Stimulated activated CD4-positive, alpha-beta T cell treated with anti-CD3 and anti-CD28 coated beads, Interleukin-15, amount 100 ng/mL, for 48 hours (primary cell): ENCODE data around the gene ARHGEF10L.
"Not testable (repeated sequence)": the region's sequence is repeated elsewhere in the genome, so short reads cannot be mapped to it uniquely, and the experiment has no call there.

Source experiments
- DNase-seq, 2 donors: peaks; one replicate each; pipeline ENCODE4 v3.0.0-alpha.2; 2020; ENCODE audit warnings: low read depth in 2 of 2

ARHGEF10L gene

DNA sequence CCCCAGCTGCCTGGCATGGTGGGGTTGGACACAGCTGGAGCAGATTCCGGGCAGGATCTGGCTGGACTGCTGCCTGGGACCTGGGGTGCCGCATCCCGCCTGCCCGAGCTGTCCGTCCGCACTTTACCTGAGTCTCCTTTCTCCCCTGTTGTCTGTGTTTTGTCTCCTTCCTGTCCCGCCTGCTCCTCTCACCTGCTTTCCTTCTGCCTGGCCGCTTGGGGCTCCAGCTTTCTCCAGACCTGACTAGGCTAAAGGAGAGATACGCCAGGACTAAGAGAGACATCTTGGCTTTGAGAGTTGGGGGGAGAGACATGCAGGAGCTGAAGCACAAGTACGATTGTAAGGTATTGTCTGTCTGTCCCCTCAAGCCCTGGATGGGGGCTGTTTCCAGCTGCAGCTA is 73.3 kb downstream of the ARHGEF10L start:
- DNase-seq: no peak

DNA sequence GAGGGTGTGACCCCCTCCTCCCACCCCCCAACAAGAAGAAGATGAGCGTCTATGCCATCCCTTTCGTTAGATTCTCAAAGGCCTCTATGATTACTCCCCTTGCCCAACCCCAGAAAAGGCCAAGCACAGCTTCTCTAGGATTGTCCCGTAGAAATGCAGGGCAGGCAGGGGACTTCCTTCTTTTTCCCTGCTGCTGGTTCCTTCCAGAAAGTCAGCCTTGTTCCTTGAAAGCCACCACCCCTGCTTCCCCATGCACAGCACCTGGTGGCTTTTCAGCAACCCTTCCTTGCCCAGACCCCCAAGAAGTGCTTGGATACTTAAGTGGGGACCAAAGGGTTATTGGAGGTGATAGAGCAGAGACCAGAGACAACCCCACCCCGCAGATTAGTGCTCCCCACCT is 75.1 kb downstream of the ARHGEF10L start:
- no peak for DNase-seq

DNA sequence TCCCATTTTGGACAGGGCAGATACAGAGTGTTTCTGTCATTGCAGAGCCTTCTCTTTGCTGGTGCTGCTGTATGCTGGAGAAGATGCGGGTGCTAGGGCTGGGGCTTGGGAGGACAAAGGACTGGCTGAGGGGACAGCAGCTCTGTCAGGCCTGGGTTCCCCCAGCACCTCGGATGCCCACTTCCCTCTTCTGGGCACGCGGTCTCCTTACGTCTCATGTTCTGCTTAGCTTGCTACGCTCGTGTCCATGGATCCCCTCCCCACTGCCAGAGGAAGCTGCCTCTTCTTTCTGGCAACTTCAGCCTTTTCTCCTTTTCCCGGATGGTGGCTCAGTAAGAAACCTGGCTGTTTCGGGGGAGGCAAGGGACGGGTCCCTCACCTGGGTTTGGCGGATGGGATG is 75.7 kb downstream of the ARHGEF10L start:
- no peak for DNase-seq

DNA sequence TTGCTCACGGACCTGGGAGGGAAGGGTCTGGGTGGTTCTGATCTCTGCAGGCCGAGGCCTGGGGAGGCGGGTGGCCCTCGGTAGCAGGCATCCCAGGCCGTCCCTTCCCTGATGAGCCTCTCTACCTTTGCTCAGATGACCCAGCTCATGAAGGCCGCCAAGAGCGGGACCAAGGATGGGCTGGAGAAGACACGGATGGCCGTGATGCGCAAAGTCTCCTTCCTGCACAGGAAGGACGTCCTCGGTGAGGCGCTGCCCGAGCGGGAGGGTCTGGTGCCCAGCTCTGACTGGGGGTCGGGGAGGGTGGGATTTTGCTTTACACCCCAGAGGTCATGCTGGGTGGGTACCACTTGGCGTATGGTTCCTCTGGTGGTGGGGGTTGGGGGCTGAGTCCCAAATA is 76.5 kb downstream of the ARHGEF10L start:
- DNase-seq: no peak

DNA sequence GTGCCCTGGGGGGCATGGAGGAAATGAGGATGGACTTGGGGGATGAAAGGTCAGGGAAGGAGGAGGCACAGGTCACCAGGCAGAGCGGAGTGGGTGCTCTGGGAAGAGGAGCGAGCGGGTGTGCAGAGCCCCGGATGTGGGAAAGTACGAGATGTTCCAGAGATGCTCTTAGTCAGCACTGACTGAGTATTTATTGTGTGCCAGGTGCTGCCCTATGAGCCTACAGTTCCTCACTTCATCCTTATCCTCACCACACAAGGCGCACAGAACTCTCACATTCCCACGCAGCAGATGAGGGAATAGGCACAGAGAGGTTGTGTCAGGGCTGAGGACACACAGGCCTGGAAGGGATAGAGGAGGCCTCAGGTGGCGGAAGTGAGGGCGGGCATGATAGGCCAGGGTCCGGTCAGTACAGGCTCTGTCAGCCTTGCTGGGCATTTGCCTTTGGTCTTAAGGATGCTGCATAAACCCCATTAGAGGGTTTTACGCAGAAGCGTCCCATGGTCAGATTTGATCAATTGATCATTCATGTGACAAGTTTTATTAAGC is 77.3 kb downstream of the ARHGEF10L start:
- DNase-seq: no peak

DNA sequence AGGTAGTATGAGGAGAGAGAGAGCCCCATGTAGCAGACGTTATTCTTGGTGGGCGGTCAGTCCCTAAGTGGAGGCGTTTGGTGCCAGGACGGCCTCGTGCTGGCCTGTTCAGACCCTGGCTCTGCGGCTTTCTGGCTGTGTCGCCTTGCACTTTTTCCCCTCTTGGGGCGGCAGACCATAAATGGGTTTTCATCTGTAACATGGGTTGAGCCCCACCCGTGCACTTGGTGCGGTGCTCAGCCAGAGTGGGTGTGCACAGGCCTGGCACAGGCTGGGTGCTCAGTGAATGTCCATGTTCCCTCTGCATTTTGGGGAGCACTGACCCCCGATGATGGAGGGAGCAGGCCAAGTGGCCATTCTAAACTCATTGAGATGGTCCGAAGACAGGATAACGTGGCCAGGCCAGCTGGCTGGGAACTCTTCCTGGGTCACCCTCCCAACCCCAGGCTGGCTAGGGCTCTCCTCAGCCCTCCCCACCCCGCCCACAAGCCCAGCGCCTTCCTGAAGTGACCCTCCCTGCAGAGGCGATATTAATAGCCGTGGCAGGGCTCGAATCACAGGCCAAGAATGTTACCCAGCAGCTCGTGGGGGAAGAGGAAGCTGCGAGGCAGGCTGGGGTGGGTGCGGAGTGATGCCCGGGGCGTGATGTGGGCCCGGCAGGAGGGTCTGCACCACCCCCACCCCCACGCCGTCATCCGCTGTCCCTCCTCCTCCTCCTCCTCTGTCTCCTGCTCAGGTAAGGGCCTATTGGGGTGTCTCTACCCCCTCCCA is 78.5 kb downstream of the ARHGEF10L start:
- DNase-seq: no peak

DNA sequence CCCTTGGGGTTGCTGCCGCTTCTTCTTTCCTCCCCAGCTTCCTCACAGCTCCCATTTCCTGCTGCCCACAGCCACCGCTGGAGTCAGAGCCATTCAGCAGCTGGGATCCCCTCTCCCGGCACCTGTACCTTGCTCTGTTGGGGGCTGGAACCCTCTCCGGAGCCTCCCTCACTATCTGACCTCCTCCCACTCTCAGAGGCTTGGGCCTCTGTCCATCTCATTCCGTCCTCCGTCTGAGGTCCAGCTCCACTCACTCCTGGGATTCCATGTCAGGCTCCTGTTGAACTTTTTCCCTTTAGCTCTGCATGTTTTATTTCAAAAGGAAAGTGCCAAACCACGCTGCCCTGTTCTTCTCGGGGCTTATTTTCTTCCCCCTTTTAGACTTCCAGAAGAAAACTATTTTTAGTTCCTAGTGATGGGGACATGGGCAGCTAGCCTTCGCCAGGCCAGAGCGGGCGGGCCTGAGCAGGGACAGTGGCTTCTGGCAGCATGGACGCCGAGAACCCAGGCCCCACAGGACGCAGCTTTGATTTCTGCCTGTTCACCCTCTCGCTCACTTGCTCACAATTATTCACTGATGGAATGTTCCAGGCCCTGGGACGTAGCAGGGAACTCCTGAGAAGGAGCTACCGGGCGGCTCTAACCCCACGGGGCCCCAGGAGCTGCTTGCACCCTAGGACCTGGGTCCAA is 79.2 kb downstream of the ARHGEF10L start:
- DNase-seq: no peak

DNA sequence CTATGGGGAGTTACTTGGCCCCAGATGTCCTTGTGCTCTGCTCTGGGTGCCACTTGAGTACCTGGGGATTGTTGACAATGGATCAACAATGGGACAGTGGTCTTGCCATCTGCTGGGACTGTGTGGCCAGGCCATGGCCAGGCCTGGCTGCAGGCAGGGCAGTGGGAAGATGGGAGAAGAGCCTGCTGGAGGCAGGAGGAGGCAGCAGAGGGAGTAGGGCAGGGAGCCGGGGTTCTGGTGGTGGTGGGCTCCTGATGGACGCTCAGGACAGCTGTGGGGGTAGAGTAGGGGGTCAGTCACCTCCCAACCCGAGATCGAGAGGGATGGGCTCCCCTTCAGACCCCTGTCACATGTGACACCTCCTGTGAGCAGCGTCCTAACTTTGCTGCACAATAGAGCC is 81.0 kb downstream of the ARHGEF10L start:
- DNase-seq: no peak

DNA sequence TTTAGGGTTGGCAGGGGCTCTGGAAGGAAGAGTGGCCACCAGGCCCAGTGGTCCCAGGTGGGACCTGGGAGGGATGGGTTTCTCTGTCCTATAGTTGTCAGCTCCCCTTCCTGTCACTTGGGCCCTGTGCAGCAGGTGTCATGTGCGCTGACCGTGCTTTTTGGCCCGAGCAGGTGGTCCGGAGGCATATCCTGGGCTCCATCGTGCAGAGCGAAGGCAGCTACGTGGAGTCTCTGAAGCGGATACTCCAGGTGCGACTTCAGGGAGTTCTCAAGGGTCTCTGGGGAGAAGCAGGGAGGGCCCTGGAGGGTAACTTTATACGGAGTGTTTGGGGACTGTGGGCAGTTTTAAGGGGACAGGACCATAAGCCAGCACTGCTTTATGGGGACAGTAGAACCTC is 82.2 kb downstream of the ARHGEF10L start:
- DNase-seq: no peak

DNA sequence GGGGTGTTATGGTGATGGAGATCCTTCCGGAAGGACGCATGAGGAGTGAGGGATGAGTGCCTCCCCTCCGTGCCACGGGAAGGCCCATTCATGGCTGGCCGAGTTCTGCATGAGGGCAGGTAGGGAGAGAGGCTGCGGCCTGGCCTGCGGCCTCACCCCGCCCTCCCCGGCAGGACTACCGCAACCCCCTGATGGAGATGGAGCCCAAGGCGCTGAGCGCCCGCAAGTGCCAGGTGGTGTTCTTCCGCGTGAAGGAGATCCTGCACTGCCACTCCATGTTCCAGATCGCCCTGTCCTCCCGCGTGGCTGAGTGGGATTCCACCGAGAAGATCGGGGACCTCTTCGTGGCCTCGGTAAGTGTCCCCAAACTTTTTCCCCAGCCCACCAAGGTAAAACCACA is 83.3 kb downstream of the ARHGEF10L start:
- no peak for DNase-seq

DNA sequence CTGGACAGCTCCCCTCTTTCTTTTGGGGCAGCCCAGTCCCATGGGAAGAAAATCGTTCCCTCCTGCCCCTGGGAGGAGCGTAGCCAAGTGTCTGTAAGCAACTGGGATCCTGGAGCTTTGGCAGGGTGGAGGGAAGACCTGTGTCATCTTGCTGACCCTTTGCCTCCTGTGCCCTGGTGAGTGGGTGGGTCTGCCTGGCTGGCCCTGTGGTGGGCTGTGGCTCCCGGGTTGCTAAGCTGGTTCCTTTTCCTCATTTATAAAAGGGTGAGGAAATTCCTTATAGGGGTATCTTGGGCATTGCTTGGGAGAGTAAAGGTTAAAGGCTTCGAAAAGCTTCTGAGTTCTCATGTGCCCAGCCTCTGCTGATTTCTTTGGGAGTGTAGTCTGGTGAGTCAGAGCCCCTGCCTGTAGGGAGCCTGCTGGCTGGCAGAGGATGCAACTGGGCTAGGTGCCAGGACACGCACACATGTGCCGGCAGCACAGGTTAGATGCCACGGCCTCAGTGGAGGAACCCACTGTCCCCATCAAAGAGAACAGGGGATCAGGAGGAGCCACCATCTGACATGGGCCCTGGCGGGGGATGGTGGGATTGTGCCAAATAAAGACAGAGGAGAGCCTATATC is 85.2 kb downstream of the ARHGEF10L start:
- no peak for DNase-seq

DNA sequence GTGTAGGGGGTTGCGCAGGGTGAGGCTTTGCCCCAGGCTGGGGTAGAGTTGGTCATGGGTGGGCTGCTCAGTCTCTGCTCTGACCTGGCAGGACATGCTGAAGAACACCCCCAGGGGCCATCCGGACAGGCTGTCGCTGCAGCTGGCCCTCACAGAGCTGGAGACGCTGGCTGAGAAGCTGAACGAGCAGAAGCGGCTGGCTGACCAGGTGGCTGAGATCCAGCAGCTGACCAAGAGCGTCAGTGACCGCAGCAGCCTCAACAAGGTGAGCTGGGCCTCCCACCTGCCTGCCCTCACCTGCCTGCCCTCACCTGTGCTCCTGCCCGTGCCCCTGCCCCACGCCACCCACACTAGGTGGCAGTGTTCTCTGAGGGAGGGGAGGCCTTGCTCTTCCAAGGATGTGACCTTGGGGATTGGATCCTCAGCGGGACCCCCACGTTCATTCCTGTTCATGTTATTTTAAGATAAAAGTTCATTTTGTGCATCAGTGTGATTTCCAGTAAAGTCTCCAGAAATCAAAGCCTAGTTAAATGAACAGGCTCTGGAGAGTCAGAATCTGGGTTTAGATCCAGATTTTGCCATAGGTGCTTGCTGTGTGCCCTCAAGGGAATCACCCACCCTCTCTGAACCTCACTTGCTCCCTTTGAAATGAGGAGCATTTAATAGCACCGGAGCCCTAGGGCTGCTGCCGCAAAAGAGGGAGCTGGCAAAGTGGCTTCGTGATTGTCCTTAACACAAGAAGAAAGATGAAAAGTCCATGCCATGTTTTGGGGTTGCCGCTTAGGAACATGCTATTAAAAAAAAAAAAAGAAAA is 87.9 kb downstream of the ARHGEF10L start:
- DNase-seq: no peak

DNA sequence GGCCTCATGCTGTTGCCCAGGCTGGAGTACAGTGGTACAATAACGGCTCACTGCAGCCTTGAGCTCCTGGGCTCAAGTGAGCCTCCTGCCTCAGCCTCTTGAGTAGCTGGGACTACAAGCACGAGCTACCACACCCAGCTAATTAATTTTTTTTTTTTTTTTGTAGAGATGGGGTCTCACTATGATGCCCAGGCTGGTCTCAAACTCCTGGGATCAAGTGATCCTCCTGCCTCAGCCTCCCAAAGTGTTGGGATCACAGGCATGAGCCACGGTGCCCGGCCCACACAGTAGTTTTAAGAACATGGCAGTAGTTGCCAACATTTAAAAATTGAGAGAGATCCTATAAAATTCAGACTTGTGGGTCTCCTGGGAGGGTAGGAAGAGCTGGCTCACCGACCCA is 89.5 kb downstream of the ARHGEF10L start:
- DNase-seq: not testable (repeated sequence)

DNA sequence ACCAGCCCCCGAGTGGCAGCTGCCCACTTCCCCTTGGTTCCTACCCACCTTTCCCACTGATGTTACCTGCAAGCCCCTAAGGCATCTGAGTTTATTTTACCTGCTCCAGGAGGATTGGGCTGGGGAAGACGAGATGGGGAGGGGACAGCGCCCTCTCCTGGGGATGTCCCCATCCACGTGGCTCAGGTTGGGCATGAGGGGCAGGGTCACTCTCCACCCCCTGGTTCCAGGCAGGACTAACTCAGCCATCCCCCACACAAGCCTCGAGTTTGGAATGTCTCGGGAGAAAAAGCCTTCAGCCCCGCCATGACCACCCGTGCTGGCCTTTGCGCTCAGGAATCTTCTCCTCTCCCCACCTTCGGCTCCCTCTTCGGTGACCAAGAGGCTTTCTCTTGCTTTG is 90.0 kb downstream of the ARHGEF10L start:
- DNase-seq: no peak

DNA sequence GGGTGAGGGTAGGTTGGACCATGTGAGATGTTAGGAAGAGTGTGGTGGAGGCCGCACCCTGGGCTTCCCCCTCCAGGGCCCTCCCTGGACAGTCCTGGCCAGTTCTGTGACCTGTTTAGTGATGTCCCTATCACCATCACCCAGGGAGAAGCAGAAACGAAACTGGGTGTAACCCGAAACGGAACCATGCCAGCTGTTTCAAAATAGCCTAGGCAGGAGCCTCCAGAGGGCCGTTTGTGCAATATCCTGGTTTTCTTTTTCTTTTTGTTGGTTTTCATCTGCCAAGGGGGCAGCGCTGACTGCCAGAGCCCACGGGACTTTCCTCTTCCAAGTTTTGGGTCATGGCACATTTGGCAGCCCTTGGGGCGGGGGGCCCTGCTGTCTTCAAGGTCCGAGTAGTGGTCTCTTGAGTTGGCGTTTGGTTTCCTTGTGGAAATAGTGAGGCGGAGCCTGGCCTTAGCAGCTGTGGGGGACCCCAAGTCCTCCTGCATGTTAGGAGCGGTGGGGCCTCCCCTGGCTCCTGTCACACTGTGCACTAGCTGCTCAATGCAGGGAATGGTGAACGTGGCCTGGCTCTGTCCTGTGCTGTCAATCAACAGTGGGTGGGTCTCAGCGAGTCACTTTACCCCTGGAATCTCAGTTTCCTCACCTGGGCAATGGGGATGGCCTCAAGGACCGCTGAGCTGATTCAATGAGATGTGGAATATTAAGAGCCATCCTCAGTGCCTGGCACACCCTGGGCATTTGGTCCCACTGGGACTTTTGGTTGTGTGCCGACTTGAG is 90.7 kb downstream of the ARHGEF10L start:
- no peak for DNase-seq

DNA sequence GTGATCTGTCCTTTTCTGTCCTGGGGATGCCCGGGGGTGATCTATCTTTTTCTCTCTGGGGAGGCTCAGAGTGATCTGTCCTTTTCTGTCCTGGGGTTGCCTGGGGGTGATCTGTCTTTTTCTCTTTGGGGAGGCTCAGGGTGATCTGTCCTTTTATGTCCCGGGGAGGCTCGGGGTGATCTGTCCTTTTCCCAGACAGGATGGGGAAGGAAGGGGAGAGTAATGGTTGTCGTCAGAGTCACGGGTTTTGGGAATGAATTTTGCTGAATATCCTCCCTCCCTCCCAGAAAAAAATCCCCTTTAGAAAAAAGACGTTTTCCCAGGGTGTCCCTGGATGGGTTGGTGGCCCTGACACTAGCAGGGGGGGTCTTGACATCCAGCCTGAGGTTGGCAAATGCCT is 91.5 kb downstream of the ARHGEF10L start:
- DNase-seq: no peak

DNA sequence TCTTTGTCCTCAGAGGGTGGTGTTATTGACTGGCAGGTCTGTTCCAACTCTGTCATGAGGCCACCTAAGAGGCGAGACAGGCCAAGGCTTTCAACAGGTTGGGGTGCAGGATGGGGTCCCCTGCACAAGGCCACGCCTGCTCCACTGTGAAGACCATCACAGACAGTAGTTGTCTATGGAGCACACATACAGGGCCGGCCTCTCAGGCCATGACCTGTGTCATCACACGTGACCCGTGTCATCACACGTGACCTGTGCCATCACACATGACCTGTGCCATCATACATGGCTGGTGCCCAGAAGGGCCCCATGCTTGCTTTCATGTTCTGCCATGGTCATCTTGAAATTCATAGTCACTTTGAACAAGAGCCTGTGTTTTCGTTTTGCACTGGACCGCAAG is 91.9 kb downstream of the ARHGEF10L start:
- DNase-seq: no peak

DNA sequence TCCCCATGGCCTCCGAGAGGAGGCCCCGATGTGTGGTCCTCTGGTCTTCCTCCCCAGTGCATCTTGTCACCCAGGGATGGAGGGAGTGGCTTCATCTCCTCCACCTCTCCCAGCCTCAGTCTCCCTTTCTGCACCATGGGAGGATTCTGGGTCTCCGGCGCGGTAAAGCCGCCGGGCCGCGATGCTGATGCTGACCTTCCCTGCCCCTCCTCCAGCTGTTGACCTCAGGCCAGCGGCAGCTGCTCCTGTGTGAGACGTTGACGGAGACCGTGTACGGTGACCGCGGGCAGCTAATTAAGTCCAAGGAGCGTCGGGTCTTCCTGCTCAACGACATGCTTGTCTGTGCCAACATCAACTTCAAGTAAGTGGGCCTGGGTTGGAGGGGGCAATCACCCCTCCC is 92.6 kb downstream of the ARHGEF10L start:
- no peak for DNase-seq

DNA sequence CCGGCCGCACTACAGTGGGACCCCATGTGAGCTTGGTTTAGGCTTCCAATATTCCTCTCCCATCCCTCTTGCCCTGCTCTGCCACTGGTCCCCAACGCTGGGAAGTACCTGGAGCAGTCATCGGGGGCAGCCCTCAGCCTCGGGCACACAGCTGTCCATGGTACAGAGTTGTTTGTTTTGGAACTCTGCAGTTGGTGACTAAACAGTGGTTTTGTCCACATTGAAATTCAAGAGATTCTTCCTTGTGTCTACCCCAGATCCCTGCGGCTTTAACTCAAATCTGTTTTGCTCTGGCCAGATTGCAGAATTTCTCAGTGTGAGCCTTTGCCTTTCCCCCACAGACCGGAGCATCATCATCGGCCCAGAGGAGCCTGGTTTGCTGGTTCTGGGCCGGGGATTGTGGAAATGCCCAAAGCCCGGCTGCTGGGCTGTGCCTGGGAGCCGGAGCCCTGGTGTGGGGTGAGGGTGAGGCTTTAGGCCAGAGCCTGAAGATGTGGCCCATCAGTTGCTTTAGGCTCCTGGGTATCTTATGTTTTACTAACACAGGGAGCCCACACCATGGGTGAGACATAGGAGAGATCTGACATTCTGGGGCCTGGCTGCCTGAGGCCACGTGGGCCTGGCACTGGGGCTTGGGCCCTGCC is 93.2 kb downstream of the ARHGEF10L start:
- no peak for DNase-seq

DNA sequence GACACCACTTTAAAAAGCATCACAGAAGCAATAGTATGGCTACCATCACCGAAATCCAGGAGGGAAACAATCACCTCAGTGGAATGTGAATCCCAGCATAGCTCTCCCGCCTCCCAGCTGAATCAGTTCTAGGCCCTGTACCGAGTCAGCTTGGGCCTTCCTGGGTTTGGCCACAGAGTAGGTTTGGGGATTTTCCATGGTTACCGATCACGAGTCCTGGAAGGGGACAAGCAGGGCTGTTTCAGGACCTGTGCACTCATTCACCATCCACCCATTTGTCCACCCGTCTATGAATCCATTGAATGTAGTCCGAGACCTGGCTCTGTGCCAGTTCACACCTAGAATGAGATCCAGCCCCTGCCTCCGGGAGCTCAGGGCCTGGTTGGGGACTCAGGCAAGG is 94.2 kb downstream of the ARHGEF10L start:
- no peak for DNase-seq

DNA sequence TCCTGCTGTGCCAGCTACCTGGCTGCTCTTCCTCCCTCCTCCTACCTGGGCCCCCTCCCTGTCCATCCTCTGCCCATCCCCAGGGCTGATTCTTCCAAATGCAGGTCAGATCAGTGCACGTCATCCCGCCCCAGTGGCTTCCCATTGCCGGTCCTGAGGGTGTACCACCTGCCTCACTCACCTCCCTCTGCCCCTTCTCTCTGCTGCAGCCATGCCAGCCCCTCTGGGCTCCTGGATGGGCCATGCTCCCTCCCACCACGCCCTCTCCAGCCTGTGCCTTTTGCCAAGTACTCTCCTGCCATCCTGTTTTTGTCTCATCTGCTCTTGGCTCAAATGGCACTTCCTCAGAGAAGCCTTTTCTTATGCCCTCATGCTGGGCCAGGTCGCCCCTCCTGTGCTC is 95.8 kb downstream of the ARHGEF10L start:
- no peak for DNase-seq
